Measurements from ENCODE around the gene SPTAN1.

DNA sequence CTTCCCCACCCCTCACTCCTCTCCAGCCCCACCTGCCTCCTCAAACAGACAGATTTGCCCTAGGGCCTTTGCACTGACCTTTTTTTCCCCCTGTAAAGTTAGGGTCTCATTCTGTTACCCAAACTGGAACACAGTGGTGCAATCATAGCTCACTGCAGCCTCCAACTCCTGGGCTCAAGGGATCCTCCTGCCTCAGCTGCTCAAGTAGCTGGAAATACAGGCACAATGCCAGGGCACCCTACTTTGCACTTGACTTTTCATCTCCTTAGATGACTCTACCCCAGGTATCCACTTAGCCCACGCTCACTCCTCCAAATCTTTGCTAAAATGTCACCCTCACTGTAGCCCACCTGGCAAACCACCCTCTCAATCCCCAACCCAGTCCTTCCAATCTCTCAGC lies 102.1 kb downstream of the SPTAN1 start:
- TF ChIP-seq POLR2AphosphoS5 (IDR thresholded peaks at IDR 0.05) (no peak), POLR2A (IDR thresholded peaks at IDR 0.05; ENCODE audit: low read depth) (no peak), EP300 (IDR thresholded peaks at IDR 0.05) (no peak)
- TF ChIP-seq, protein P1, sequence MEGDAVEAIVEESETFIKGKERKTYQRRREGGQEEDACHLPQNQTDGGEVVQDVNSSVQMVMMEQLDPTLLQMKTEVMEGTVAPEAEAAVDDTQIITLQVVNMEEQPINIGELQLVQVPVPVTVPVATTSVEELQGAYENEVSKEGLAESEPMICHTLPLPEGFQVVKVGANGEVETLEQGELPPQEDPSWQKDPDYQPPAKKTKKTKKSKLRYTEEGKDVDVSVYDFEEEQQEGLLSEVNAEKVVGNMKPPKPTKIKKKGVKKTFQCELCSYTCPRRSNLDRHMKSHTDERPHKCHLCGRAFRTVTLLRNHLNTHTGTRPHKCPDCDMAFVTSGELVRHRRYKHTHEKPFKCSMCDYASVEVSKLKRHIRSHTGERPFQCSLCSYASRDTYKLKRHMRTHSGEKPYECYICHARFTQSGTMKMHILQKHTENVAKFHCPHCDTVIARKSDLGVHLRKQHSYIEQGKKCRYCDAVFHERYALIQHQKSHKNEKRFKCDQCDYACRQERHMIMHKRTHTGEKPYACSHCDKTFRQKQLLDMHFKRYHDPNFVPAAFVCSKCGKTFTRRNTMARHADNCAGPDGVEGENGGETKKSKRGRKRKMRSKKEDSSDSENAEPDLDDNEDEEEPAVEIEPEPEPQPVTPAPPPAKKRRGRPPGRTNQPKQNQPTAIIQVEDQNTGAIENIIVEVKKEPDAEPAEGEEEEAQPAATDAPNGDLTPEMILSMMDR (IDR thresholded peaks at IDR 0.05), result no peak

Data from esophagus muscularis mucosa (tissue), 4 donors.